HG02970 (cell line): ENCODE results near the gene APLF.
"Not testable (repeated sequence)": the region's sequence is repeated elsewhere in the genome, so short reads cannot be mapped to it uniquely, and the experiment has no call there.

Experiments
- ATAC-seq: cut with Tn5 transposase; IDR thresholded peaks from one replicate; pipeline ENCODE4 v1.9.1; 2021; ENCODE audit warnings: mild to moderate bottlenecking, moderate library complexity, moderate number of reproducible peaks; ENCODE audit not compliant: unreplicated experiment, low FRiP score

APLF gene

GRCh38 chr2:68441179-68441993 lies 26.0 kb upstream of the APLF start:
- ATAC-seq = peak; percentile 98

DNA sequence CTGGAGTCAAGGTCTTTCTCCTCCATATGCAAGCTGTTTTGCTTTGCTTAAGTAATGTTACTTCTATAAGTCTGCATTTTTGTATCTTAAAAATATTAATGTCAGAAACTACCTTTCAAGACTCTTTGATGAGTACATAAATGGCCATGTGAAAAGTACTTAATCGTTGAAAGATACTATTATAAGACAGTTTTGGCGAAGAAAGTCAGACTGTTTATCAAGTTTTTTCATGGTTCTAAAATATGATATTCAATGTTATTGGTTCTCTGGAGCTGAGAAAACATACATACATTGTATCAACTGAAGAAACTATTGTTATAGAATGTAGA lies 25.4 kb upstream of the APLF start:
- no peak for ATAC-seq

- ATAC-seq = not testable (repeated sequence)
These were observed 21.0 kb upstream of the APLF start for GRCh38 chr2:68446425-68446824.

GRCh38 chr2:68447118-68447517 lies 20.3 kb upstream of the APLF start:
- ATAC-seq = no peak

DNA sequence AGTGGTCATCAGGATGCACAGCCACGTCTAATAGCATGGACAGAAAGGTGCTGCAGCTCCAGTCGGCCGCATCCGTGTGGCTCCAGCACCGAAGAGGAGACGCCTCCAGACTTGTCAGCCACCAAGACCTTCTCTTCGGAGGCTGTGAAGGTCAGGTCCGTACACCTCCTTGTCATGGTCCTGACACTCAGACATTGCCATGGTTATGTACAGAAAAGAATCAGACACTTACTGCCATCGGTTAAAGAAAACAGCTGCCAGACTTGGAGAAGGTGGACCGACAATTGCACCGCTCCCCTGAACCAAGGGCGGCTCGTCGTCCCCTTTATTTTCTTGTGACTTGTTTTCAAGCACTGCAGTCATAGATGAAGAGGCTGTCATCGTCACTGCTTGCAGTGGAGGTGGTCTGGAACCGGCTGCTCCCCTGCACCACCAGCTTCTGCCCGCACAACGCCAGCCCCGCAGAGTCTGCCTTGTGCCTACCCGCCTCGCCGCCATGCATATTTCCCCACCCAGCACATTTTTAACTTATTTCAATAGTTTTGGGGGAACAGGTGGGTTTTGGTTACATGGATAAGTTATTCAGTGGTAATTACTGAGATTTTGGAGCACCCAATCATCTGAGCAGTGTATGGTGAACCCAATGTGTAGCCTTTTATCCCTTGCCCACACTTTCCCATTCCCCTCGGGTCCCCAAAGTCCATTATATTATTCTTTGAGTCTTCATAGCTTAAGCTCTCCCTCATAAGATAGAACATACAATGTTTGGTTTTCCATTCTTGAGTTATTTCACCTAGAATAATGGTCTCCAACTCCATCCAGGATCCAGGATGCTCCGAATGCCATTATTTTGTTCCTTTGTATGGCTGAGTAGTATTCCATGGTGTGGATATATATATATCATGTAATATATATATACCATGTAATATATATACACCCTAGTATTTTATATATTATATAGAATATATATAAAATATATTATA lies 18.4 kb upstream of the APLF start:
- ATAC-seq = no peak

DNA sequence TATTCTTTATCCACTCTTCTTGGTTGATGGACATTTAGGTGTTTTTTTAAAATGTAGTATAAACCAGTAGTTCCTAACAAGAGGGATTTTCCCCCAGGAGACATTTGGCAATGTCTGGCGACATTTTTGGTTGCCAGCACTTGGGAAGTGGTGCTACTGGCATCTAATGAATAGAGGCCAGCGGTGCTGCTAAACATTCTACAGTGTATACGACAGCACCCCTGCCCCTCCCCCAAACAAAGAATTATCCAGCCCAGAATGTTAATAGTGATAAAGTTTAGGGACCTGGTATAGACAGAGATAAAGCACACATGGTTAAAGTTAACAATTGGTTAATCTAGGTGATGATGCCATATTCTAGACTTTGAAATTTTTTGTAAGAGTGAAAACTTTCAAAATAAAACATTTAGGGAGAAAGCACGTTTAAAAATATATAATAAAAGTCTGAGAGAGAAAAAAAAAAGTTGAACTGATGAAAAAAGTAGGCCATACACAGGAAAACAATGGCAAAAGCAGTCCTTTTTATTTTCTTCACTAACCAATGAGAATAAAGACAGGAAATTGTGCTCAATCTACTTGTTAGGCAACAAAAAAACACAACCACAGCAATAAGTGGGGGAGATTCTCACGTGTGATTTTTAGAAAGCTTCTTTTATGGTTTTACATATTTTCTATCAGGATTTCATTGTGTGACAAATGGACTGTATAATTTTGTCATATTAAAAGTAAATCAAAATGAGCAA lies 15.1 kb upstream of the APLF start:
- ATAC-seq = no peak

DNA sequence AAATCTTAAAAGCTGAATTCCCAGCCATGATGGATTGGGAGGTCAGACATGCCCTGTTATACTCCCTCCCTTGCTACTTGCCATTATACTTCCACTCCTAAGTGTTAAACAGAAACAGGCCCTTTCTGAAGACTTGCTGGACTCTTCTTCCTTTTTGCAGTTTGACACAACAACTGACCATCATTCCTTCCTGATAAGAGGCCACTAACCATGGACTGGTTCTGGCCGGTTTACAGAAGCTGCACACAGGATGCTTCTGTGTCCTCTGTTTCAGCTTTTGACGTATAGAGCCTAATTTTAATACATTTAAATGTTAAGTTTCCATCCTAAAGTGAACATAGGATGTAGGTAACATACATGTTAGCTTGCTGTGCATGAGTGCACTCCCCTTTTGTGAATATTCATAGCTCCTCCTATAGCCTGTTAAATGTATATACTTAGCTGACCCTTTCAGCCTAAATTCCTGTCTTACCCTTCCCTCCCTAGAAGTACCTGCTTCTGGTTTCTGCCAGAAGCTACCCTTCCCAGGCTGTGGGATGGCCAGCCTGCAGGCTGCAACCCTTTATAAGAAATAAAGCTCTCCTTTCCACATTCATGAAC lies 13.5 kb upstream of the APLF start:
- ATAC-seq = no peak

DNA sequence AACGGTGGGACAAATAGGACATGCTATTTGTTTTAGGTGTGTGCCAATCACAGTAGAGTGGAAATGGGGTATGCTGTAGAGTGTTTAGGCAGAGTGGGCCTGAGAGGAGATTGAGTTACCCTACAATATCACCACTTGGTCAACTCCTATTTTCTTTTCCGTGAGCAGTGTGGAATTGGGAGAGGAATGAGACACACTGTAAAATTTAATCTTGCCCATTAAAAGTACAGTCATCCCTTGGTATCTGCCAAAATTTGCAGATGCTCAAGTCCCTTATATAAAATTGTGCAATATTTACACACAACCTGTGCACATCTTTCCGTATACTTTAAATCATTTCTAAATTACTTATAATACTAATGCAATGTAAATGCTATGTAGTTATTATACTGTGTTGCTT lies 12.7 kb upstream of the APLF start:
- no peak for ATAC-seq

DNA sequence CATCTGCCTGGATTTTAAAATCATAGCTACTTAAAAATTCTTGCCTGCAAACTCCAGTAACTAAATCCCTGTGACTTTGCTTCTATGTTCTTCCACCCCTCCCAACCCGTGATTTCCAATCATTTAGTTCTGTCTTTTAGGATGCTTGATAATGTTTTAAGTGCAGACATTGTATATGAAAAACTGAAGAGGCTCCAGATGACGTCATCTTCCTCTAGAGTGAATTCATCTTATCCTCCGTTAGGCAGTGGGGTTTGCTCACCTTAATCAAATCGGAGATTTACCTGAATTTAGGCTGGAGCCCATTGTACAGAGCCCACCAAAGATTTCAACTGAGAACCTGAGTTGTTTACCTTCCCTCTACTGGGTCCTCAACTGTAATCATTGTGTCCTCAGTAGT lies 11.2 kb upstream of the APLF start:
- no peak for ATAC-seq

- no peak for ATAC-seq
These were observed 8.4 kb upstream of the APLF start for GRCh38 chr2:68458981-68459380.

GRCh38 chr2:68463287-68463877 lies 4.0 kb upstream of the APLF start:
- ATAC-seq = no peak

- no peak for ATAC-seq
These were observed 2.7 kb upstream of the APLF start for GRCh38 chr2:68464651-68465050.

DNA sequence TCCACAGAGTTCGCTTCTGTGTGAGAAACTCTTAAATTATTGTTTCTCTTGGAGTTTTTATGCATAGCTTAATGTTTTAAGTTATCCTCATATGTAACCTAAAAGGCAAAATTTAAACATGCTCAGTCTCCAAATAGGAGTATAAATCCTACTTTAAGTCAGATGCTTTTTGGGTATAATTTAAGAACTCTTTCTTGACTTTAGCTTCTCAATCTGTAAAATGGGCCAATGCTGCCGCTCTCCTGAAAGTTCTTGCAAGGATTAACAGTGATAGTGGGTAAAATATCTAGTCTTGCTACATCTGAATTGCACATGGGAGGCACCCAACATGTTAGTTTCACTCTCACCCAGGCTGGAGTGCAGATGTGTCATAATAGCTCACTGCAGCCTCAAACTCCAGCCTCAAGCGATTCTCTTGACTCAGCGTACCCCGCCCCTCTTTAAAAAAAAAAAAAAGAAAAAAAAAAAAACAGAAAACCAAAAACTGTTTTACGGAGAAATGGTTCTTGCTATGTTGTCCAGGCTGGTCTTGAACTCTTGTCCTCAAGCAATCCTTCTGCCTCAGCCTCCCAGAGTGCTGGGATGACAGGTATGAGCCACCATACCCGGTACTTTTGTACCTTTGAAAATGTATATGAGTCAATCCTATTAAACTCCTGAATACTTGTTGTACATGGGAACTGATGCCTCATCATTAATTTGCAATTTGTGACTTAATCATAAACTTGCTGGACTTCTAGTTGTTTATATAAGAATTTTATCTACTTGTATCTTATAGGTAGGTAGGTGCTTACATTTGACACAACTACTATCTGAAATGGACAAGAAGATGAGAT lies 2.1 kb upstream of the APLF start:
- no peak for ATAC-seq

GRCh38 chr2:68466361-68466777 lies 1.0 kb upstream of the APLF start:
- ATAC-seq = no peak

- peak; percentile 26 for ATAC-seq
These were observed 658 bp upstream of the APLF start for GRCh38 chr2:68466778-68467076.

- no peak for ATAC-seq
These were observed 1.4 kb downstream of the APLF start for GRCh38 chr2:68468801-68469200.

DNA sequence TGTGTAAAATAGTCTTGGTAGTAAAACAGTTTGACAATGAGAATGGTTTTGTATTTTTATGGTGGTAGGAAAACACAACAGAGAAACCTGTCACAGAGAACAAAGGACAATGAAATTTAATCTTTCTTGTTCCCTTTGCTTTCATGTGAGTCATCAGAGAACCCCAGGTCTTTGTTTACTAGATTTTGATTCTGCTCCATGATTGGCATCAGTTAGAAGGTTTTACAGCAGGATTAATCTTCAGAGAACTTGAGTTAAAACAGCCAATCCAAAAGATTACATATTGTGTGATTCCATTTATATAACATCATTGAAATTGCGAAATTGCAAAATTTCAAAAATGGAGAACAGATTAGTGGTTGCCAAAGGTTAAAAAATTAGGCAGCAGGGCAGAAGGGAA lies 2.5 kb downstream of the APLF start:
- ATAC-seq = no peak

GRCh38 chr2:68471385-68471784 lies 4.0 kb downstream of the APLF start:
- ATAC-seq = no peak

DNA sequence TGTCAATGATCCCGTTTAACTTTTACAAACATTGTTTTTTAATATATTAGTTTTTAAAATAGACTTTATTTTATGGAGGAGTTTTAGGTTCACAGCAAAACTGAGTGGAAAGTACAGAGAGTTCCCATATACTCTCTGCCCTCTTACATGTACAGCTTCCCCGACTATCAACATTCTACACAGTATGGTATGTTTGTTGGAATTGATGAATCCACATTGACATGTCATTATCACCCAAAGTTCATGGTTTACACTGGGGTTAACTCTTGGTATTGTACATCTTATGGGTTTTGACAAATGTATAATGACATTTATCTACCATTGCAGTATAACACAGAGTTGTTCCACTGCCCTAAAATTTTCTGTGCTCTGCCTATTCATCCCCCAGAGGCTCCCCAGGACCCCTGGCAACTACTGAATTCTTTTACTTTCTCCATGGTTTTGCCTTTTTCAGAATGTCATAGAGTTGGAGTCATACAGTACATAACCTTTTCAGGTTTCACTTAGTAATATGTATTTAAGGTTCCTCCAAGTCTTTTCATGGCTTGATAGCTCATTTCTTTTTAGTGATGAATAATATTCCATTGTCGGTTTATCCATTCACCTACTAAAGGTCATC lies 5.5 kb downstream of the APLF start:
- no peak for ATAC-seq
